GM23248 (cell line): ENCODE results near the gene TICRR. TPM values are rescaled to one million over a fixed set of nuclear protein-coding genes. Genes with fewer than 3 reads are reported as not detected.

Experiments used
- DNase-seq: peaks from one replicate; pipeline ENCODE4 v3.0.0-alpha.2; 2015
- H2AFZ ChIP-seq: fragments of 200-600 bp; sonication (generic); 2 replicates; pipeline ENCODE4 v1.6.1; 2016; ENCODE audit warnings: antibody characterized with exemption
- H3F3A ChIP-seq: fragments of 200-600 bp; sonication (generic); 2 replicates; pipeline ENCODE4 v1.6.1; 2016; ENCODE audit warnings: mild to moderate bottlenecking, antibody characterized with exemption, mixed run types; ENCODE audit not compliant: insufficient read depth
- H3K27ac ChIP-seq: fragments of 200-600 bp; sonication (generic); 2 replicates; pipeline ENCODE4 v1.5.1; 2016; ENCODE audit warnings: mild to moderate bottlenecking
- H3K27me3 ChIP-seq: fragments of 200-600 bp; sonication (generic); replicated peaks from 2 replicates; pipeline ENCODE4 v1.6.1; 2016; ENCODE audit warnings: mild to moderate bottlenecking; ENCODE audit not compliant: insufficient read depth
- H3K36me3 ChIP-seq: fragments of 200-600 bp; sonication (generic); 2 replicates; pipeline ENCODE4 v1.6.1; 2016; ENCODE audit warnings: low read depth, mild to moderate bottlenecking
- H3K4me1 ChIP-seq: fragments of 200-600 bp; sonication (generic); 2 replicates; pipeline ENCODE4 v1.6.1; 2016; ENCODE audit warnings: mild to moderate bottlenecking; ENCODE audit not compliant: insufficient read depth
- H3K4me2 ChIP-seq: fragments of 200-600 bp; sonication (generic); one replicate; pipeline ENCODE4 v1.6.1; 2016; ENCODE audit warnings: mild to moderate bottlenecking; ENCODE audit not compliant: unreplicated experiment
- H3K4me3 ChIP-seq: fragments of 200-600 bp; sonication (generic); 2 replicates; pipeline ENCODE4 v1.5.1; 2016; ENCODE audit warnings: mild to moderate bottlenecking
- H3K79me2 ChIP-seq: fragments of 200-600 bp; sonication (generic); 2 replicates; pipeline ENCODE4 v1.6.1; 2016; ENCODE audit warnings: mild to moderate bottlenecking; ENCODE audit not compliant: insufficient read depth
- H3K9ac ChIP-seq: fragments of 200-600 bp; sonication (generic); 2 replicates; pipeline ENCODE4 v1.6.1; 2016; ENCODE audit warnings: mild to moderate bottlenecking
- H3K9me2 ChIP-seq: fragments of 200-600 bp; sonication (generic); 2 replicates; pipeline ENCODE4 v1.6.1; 2016; ENCODE audit warnings: mixed run types, mild to moderate bottlenecking, moderate library complexity; ENCODE audit not compliant: insufficient read depth
- H3K9me3 ChIP-seq: fragments of 200-600 bp; sonication (generic); one replicate; pipeline ENCODE4 v1.6.1; 2017; ENCODE audit warnings: low read depth
- H4K20me1 ChIP-seq: fragments of 200-600 bp; sonication (generic); 2 replicates; pipeline ENCODE4 v1.6.0; 2016; ENCODE audit not compliant: insufficient read depth
- EZH2 ChIP-seq: fragments of 200-600 bp; sonication (generic); IDR thresholded peaks from 2 replicates; pipeline ENCODE4 v1.6.1; 2018; ENCODE audit warnings: antibody characterized with exemption, mild to moderate bottlenecking; ENCODE audit not compliant: insufficient read depth, poor library complexity, severe bottlenecking
- EZH2phosphoT487 ChIP-seq: fragments of 200-600 bp; sonication (generic); IDR thresholded peaks from 2 replicates; pipeline ENCODE4 v1.6.1; 2018; ENCODE audit warnings: antibody characterized with exemption, moderate library complexity, mild to moderate bottlenecking, low read depth; ENCODE audit not compliant: insufficient read depth
- WGBS, 2 experiments: methylation state at CpG; one replicate each; pipeline ENCODE4 v1.1.6; 2015 to 2017; ENCODE audit warnings: low lambda C conversion rate in 2 of 2, low coverage in 1 of 2; ENCODE audit errors: missing lambda C conversion rate in 2 of 2; 5-methylcytosine and 5-hydroxymethylcytosine counted together
- in situ Hi-C: fragments of 300-500 bp; cut with MboI; formaldehyde crosslinking; loops from 2 replicates; pipeline ENCODE4 v1.15.0; 2020
- polyA plus RNA-seq: library from polyadenylated mRNA; unstranded; fragments of >200 nt; fragmentation: Nextera tagmentation; extraction: Ambion mirVana; gene quantifications from 2 replicates; pipeline ENCODE4 v1.2.1, GENCODE V29; 2016
- total RNA-seq: library from RNA; depleted of rRNA; stranded (reverse); fragments of >200 nt; shearing (Covaris generic); gene quantifications from 2 replicates; pipeline ENCODE4 v1.2.3, GENCODE V29; 2014

TICRR gene
- total and polyA plus RNA-seq, 2 experiments from 2014 or later = 1.2 to 2.3 TPM

DNA sequence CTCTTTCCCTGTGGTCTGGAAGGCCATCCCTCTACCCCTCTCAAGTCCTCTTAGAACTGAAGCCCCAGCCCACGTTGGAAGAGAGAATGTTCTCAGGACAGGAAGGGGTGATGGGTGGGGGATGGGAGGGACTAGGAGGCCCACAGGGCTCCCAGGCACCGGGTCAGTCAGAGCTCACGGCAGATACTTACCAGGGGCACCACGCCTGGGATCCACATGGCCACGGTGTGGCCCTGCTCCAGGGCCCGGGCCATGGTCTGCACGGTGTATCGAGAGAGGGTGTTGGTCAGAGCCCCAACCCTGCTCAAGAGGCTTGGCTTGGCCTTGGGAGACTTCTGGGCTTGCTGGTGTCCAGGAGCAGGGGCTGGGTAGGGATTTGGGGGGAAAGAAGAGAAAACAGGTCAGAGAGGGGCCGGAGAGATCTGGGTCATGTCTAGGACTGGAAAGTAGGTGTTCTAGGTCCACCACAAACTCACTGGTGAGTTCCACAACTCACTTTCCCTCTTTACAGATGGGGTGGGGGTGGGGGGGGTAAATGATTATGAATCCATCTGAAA is 94.1 kb downstream of the TICRR start:
- Histone ChIP-seq H3K79me2 (no peaks in the 10 kb centered on the region), H3K4me3 (no peak overlapping the region), H3F3A (peaks cover 8% of the 10 kb centered on the region), H3K9me2 (no peaks in the 10 kb centered on the region), H3K9ac (no peak overlapping the region), H3K9me3 (no peaks in the 10 kb centered on the region), H3K4me1 (peaks cover 9% of the 10 kb centered on the region), H2AFZ (no peak overlapping the region), H3K27ac (no peak overlapping the region), H3K36me3 (no peaks in the 10 kb centered on the region), H4K20me1 (no peaks in the 10 kb centered on the region), H3K27me3 (no peaks in the 10 kb centered on the region), H3K4me2 (no peak overlapping the region)
- no peak for DNase-seq
- WGBS, 2 experiments = 74 to 83% methylated on average over 8 to 9 of the region's 9 CpGs
- no peak for TF ChIP-seq EZH2
- no peak for TF ChIP-seq EZH2phosphoT487
- in situ Hi-C loops = no loop called here

DNA sequence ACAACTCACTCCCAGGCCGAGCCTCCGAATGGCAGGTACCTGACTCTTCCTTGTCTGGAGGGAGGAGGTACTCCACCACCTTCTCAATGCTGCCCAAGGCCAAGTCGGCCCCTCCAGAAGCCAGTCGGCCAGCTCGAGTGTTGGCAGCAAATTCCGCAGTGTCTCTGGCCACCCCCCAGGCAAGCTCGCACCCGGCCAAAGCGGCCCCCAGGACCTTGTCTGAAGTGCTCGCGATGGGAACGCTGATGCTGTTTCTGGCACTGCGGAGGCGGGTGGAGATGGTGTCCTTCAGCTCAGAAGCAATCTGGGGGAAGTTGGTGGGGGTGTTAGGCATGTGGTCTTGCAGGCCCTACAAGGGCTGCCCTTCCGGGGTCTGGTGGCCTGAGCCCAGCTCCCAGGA is 94.7 kb downstream of the TICRR start:
- Histone ChIP-seq H3F3A (peaks cover 3% of the 10 kb centered on the region), H3K9me3 (no peaks in the 10 kb centered on the region), H3K27ac (no peak overlapping the region), H3K9me2 (no peaks in the 10 kb centered on the region), H3K4me2 (no peak overlapping the region), H3K27me3 (no peaks in the 10 kb centered on the region), H2AFZ (no peak overlapping the region), H3K4me1 (peaks cover 4% of the 10 kb centered on the region), H4K20me1 (no peaks in the 10 kb centered on the region), H3K9ac (no peak overlapping the region), H3K79me2 (no peaks in the 10 kb centered on the region), H3K4me3 (no peak overlapping the region), H3K36me3 (no peaks in the 10 kb centered on the region)
- 80 to 84% methylated on average over 15 of the region's 15 CpGs for WGBS, 2 experiments
- in situ Hi-C loops = no loop called here
- TF ChIP-seq EZH2phosphoT487 (no peak), EZH2 (no peak)
- no peak for DNase-seq

DNA sequence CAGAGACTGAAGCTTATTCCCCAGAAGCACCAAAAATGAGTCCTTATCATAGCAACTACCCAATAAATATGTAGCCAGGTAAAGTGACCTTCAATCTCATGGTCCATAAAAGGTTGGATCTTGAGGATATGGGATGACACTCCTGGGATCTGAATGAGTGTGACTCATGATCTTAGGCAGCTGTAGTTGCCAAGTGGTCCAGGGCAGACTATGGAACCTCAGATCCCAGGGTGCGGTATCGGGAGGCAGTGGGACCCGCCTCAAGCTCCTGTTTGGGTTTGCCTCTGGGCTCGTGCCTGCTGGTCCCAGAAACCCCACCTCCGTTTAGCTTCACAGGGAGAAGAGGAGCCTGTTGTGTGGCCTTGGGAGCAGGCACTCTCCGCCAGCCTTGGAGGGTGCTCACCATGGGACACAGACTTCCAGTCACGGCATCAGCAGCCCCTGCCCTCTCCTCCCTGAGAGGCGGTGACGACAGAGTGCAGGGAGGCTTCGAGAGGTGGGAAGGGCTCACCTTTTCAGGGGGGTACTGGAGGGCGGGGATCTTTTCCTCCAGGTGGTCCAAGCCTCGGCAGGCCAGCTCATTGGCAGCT is 95.8 kb downstream of the TICRR start:
- WGBS, 2 experiments = 68% methylated on average over 12 of the region's 12 CpGs
- Histone ChIP-seq H3K4me3 (no peak overlapping the region), H3K36me3 (no peaks in the 10 kb centered on the region), H2AFZ (no peak overlapping the region), H3K9ac (no peak overlapping the region), H3K4me2 (no peak overlapping the region), H4K20me1 (no peaks in the 10 kb centered on the region), H3K27ac (no peak overlapping the region), H3K79me2 (no peaks in the 10 kb centered on the region), H3K27me3 (no peaks in the 10 kb centered on the region), H3K4me1 (no peaks in the 10 kb centered on the region; the same call in 1 of the 2 replicates), H3K9me3 (no peaks in the 10 kb centered on the region), H3F3A (no peaks in the 10 kb centered on the region), H3K9me2 (no peaks in the 10 kb centered on the region)
- in situ Hi-C loops = no loop called here
- TF ChIP-seq EZH2 (no peak), EZH2phosphoT487 (no peak)
- no peak for DNase-seq

DNA sequence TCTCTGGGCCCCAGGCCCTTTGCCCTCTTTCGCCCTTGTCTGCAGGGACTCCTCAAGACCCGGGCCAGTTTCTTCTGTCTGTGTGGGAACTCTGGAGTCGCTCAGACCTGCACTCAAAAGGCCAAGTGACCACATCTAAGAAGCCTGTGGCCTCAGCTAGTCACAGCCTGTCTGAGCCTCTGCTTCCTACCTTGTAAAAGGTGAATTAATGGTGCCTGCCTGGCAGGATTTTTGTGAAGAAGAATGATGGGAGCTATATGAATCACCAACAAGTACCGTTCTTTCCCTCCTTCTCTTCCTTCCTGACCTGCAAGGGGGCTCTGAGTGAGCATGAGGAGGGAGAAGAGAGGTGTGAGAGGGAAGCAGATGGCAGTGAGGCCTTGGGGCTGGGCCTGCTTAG is 96.4 kb downstream of the TICRR start:
- Histone ChIP-seq H2AFZ (no peak overlapping the region), H3K9me3 (no peaks in the 10 kb centered on the region), H4K20me1 (no peaks in the 10 kb centered on the region), H3K79me2 (no peaks in the 10 kb centered on the region), H3K9me2 (no peaks in the 10 kb centered on the region), H3F3A (no peaks in the 10 kb centered on the region), H3K4me1 (no peaks in the 10 kb centered on the region), H3K4me2 (no peak overlapping the region), H3K27me3 (no peaks in the 10 kb centered on the region), H3K4me3 (no peak overlapping the region), H3K27ac (no peak overlapping the region), H3K36me3 (no peaks in the 10 kb centered on the region), H3K9ac (no peak overlapping the region)
- DNase-seq = no peak
- in situ Hi-C loops = no loop called here
- WGBS, 2 experiments = 47 to 53% methylated on average over 4 of the region's 4 CpGs
- TF ChIP-seq EZH2 = no peak
- no peak for TF ChIP-seq EZH2phosphoT487
